Activated T-helper 2 cell treated with anti-CD3 and anti-CD28 coated beads, Interferon-gamma antibody, Interleukin-2, Interleukin-4, amounts not matched to agents 10 μg/mL and 5 μg/mL and 100 μg/mL, durations not matched to agents 14 hours and 24 hours and 36 hours (primary cell): ENCODE measurements around the gene GABPB2. TPM values are rescaled to one million over a fixed set of nuclear protein-coding genes. Genes with fewer than 3 reads are reported as not detected.

Experiments
- DNase-seq: peaks from one replicate; pipeline ENCODE4 v3.0.0; 2021; ENCODE audit warnings: low spot score
- H3K27ac Mint-ChIP-seq: one replicate; pipeline ENCODE4 v1.8.0; 2021; ENCODE audit warnings: mixed read lengths
- H3K27me3 Mint-ChIP-seq: one replicate; pipeline ENCODE4 v1.8.0; 2021; ENCODE audit warnings: low read depth, mixed read lengths
- H3K36me3 Mint-ChIP-seq: one replicate; pipeline ENCODE4 v1.8.0; 2021; ENCODE audit warnings: low read depth, mixed read lengths
- H3K4me1 Mint-ChIP-seq: one replicate; pipeline ENCODE4 v1.8.0; 2021; ENCODE audit warnings: low read depth, mixed read lengths
- H3K4me3 Mint-ChIP-seq: one replicate; pipeline ENCODE4 v1.8.0; 2021; ENCODE audit warnings: low read depth, mild to moderate bottlenecking, moderate library complexity, mixed read lengths
- H3K9me3 Mint-ChIP-seq: one replicate; pipeline ENCODE4 v1.8.0; 2021; ENCODE audit warnings: mixed read lengths
- intact Hi-C: fragments of 100-400 bp; cut with micrococcal nuclease; formaldehyde crosslinking; loops from one replicate; pipeline ENCODE4 v1.15.1; 2023
- total RNA-seq: library from RNA; stranded (reverse); gene quantifications from 2 replicates; pipeline ENCODE4 v1.2.3, GENCODE V29; 2022

Gene GABPB2
- total RNA-seq, 1 donor from 2014 or later = 14.4 TPM

- intact Hi-C loops = no loop called here
- Mint-ChIP-seq H3K36me3 (no peaks in the 10 kb centered on the region), H3K9me3 (no peaks in the 10 kb centered on the region), H3K4me1 (peaks cover 10% of the 10 kb centered on the region), H3K27ac (no peak overlapping the region), H3K27me3 (peaks cover 15% of the 10 kb centered on the region), H3K4me3 (no peak overlapping the region)
- DNase-seq = no peak
Observed at GRCh38 chr1:151143986-151144385, 73.4 kb downstream of the GABPB2 start.

- no peak for DNase-seq
- Mint-ChIP-seq H3K4me3 (no peak overlapping the region), H3K27me3 (peaks cover 14% of the 10 kb centered on the region), H3K9me3 (no peaks in the 10 kb centered on the region), H3K4me1 (peaks cover 10% of the 10 kb centered on the region), H3K27ac (no peak overlapping the region), H3K36me3 (no peaks in the 10 kb centered on the region)
- intact Hi-C loops = no loop called here
Observed at GRCh38 chr1:151144474-151145303, 74.1 kb downstream of the GABPB2 start.

- H3K27ac Mint-ChIP-seq = no peak overlapping the region
- no peak for DNase-seq
- H3K4me1 Mint-ChIP-seq = peaks cover 10% of the 10 kb centered on the region
- intact Hi-C loops = loop anchor here (1.0 kb wide), 1 partner anchor 14 kb away; no protein-coding TSS in a partner anchor
- peaks cover 16% of the 10 kb centered on the region for H3K27me3 Mint-ChIP-seq
- no peaks in the 10 kb centered on the region for H3K9me3 Mint-ChIP-seq
- peak overlapping the region; percentile 88 for H3K4me3 Mint-ChIP-seq
- H3K36me3 Mint-ChIP-seq = no peaks in the 10 kb centered on the region
Observed at GRCh38 chr1:151145304-151146071, 74.9 kb downstream of the GABPB2 start.

- Mint-ChIP-seq H3K4me1 (peaks cover 10% of the 10 kb centered on the region), H3K4me3 (peak overlapping the region; percentile 88), H3K36me3 (no peaks in the 10 kb centered on the region), H3K27ac (no peak overlapping the region), H3K9me3 (no peaks in the 10 kb centered on the region), H3K27me3 (peaks cover 16% of the 10 kb centered on the region)
- intact Hi-C loops = loop anchor here (1.0 kb wide), 1 partner anchor 15 kb away; no protein-coding TSS in a partner anchor
- DNase-seq = no peak
Observed at GRCh38 chr1:151146072-151146411, 75.5 kb downstream of the GABPB2 start.

GRCh38 chr1:151146412-151147131, 76.0 kb downstream of the GABPB2 start, which contains the start of gene SEMA6C:
Gene SEMA6C (minus strand): TSS chr1:151146631. CDS start chr1:151142621, 4,010 bp downstream.
- intact Hi-C loops = loop anchor here (1.0 kb wide), 2 partner anchors 10 to 15 kb away; partner anchors contain the start of gene TNFAIP8L2
- Mint-ChIP-seq H3K27ac (peak within 1 kb of the TSS; percentile 28), H3K27me3 (peaks cover 16% of the 10 kb centered on the region), H3K9me3 (no peaks in the 10 kb centered on the region), H3K4me3 (peak within 1 kb of the TSS; percentile 88), H3K4me1 (peaks cover 10% of the 10 kb centered on the region), H3K36me3 (no peaks in the 10 kb centered on the region)
- DNase-seq = peak; percentile 88

- no peaks in the 10 kb centered on the region for H3K9me3 Mint-ChIP-seq
- peaks cover 16% of the 10 kb centered on the region for H3K27me3 Mint-ChIP-seq
- no peak for DNase-seq
- no peaks in the 10 kb centered on the region for H3K36me3 Mint-ChIP-seq
- H3K4me3 Mint-ChIP-seq = peak overlapping the region; percentile 88
- H3K27ac Mint-ChIP-seq = no peak overlapping the region
- H3K4me1 Mint-ChIP-seq = peaks cover 10% of the 10 kb centered on the region
- intact Hi-C loops = loop anchor here (1.0 kb wide), 1 partner anchor 9 kb away; the partner anchor contains the start of gene TNFAIP8L2
Observed at GRCh38 chr1:151147132-151147503, 76.6 kb downstream of the GABPB2 start.

GRCh38 chr1:151147665-151148064, 77.1 kb downstream of the GABPB2 start:
- no peaks in the 10 kb centered on the region for H3K36me3 Mint-ChIP-seq
- H3K27me3 Mint-ChIP-seq = peaks cover 16% of the 10 kb centered on the region
- intact Hi-C loops = loop anchor here (1.0 kb wide), 1 partner anchor 9 kb away; the partner anchor contains the start of gene TNFAIP8L2
- peak overlapping the region; percentile 88 for H3K4me3 Mint-ChIP-seq
- peaks cover 10% of the 10 kb centered on the region for H3K4me1 Mint-ChIP-seq
- DNase-seq = no peak
- H3K9me3 Mint-ChIP-seq = no peaks in the 10 kb centered on the region
- no peak overlapping the region for H3K27ac Mint-ChIP-seq

- peak within 1 kb of the TSS; percentile 99 for H3K4me3 Mint-ChIP-seq
- intact Hi-C loops = loop anchor here (1.0 to 10.0 kb wide), 9 partner anchors 9 to 922 kb away; partner anchors contain the start of genes ANP32E, CDC42SE1, GABPB2 and PIP5K1A
- peak within 1 kb of the TSS; percentile 99 for H3K27ac Mint-ChIP-seq
- peaks cover 45% of the 10 kb centered on the region for H3K36me3 Mint-ChIP-seq
- peak; percentile 71 for DNase-seq
- H3K27me3 Mint-ChIP-seq = no peaks in the 10 kb centered on the region
- peaks cover 37% of the 10 kb centered on the region for H3K4me1 Mint-ChIP-seq
- no peaks in the 10 kb centered on the region for H3K9me3 Mint-ChIP-seq
Observed at GRCh38 chr1:151156515-151156819, 85.9 kb downstream of the GABPB2 start, which contains the start of gene TNFAIP8L2. Gene TNFAIP8L2 (plus strand): TSS chr1:151156649. CDS start chr1:151158698, 2,049 bp downstream.

GRCh38 chr1:151157067-151157531, 86.5 kb downstream of the GABPB2 start:
- H3K36me3 Mint-ChIP-seq = peaks cover 50% of the 10 kb centered on the region
- no peaks in the 10 kb centered on the region for H3K27me3 Mint-ChIP-seq

GRCh38 chr1:151158326-151158725, 87.8 kb downstream of the GABPB2 start:
- peaks cover 57% of the 10 kb centered on the region for H3K36me3 Mint-ChIP-seq
- peak overlapping the region; percentile 99 for H3K4me3 Mint-ChIP-seq
- H3K9me3 Mint-ChIP-seq = no peaks in the 10 kb centered on the region
- H3K27me3 Mint-ChIP-seq = no peaks in the 10 kb centered on the region
- H3K4me1 Mint-ChIP-seq = peaks cover 47% of the 10 kb centered on the region
- no peak for DNase-seq
- intact Hi-C loops = loop anchor here (5.0 to 10.0 kb wide), 3 partner anchors 234 to 924 kb away; partner anchors contain the start of genes ANP32E and SETDB1
- H3K27ac Mint-ChIP-seq = peak overlapping the region; percentile 99

More at GRCh38 chr1:151157067-151157531, 86.5 kb downstream of the GABPB2 start:
- peaks cover 40% of the 10 kb centered on the region for H3K4me1 Mint-ChIP-seq
- no peaks in the 10 kb centered on the region for H3K9me3 Mint-ChIP-seq
- H3K4me3 Mint-ChIP-seq = peak overlapping the region; percentile 99
- peak; percentile 71 for DNase-seq
- peak overlapping the region; percentile 99 for H3K27ac Mint-ChIP-seq
- intact Hi-C loops = loop anchor here (1.0 to 10.0 kb wide), 7 partner anchors 8 to 922 kb away; partner anchors contain the start of genes ANP32E, CDC42SE1, LYSMD1 and PIP5K1A

- peaks cover 60% of the 10 kb centered on the region for H3K36me3 Mint-ChIP-seq
- H3K4me3 Mint-ChIP-seq = peak overlapping the region; percentile 99
- no peak for DNase-seq
- intact Hi-C loops = loop anchor here (5.0 to 10.0 kb wide), 3 partner anchors 234 to 924 kb away; partner anchors contain the start of genes ANP32E and SETDB1
- H3K4me1 Mint-ChIP-seq = peaks cover 47% of the 10 kb centered on the region
- peak overlapping the region; percentile 99 for H3K27ac Mint-ChIP-seq
- no peaks in the 10 kb centered on the region for H3K27me3 Mint-ChIP-seq
- H3K9me3 Mint-ChIP-seq = no peaks in the 10 kb centered on the region
Observed at GRCh38 chr1:151158751-151159251, 88.2 kb downstream of the GABPB2 start.
